ENCODE results near the gene SYT10.

DNA sequence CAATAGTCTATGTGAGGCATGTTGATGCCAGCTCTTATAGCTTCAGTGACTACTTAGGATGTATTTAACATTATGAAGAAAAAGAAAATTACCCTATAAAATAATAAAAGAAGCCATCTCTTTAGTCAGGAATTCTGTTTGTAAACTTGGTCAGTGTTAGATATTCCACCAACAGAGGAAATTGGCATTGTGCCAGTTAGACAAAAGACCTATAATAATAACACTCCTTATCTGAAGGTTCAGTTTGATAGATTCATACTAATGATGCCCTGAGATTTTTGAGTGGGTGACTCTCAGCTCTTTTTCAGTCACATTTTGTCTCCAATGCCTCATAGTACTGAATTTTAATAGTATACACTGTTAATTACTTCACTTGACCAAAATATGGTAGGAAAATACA lies 6.6 kb downstream of the SYT10 start:
- TF ChIP-seq, protein P1, sequence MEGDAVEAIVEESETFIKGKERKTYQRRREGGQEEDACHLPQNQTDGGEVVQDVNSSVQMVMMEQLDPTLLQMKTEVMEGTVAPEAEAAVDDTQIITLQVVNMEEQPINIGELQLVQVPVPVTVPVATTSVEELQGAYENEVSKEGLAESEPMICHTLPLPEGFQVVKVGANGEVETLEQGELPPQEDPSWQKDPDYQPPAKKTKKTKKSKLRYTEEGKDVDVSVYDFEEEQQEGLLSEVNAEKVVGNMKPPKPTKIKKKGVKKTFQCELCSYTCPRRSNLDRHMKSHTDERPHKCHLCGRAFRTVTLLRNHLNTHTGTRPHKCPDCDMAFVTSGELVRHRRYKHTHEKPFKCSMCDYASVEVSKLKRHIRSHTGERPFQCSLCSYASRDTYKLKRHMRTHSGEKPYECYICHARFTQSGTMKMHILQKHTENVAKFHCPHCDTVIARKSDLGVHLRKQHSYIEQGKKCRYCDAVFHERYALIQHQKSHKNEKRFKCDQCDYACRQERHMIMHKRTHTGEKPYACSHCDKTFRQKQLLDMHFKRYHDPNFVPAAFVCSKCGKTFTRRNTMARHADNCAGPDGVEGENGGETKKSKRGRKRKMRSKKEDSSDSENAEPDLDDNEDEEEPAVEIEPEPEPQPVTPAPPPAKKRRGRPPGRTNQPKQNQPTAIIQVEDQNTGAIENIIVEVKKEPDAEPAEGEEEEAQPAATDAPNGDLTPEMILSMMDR (conservative IDR thresholded peaks at IDR 0.05; ENCODE audit: low read depth, low read length), result no peak
- no peak for TF ChIP-seq EZH2phosphoT487 (IDR thresholded peaks at IDR 0.05; ENCODE audit: borderline replicate concordance, low read length)
